Upper lobe of left lung (tissue), 6 donors: ENCODE data around the gene NCAPD2. TPM values are rescaled to one million over a fixed set of nuclear protein-coding genes. Genes with fewer than 3 reads are reported as not detected.
A peak's percentile ranks its signal among the peaks of the same experiment; 100 is the strongest.

Source experiments
- ATAC-seq, 2 donors: fragments of 200-7000 bp; cut with Tn5 transposase; one replicate each; pipeline ENCODE4 v1.9.1; 2022; ENCODE audit warnings: mild to moderate bottlenecking in 2 of 2, moderate library complexity in 2 of 2; ENCODE audit not compliant: low FRiP score in 2 of 2
- DNase-seq, 2 donors: peaks; one replicate each; pipeline ENCODE4 v3.0.0-alpha.2; 2019 to 2020
- H3K27ac ChIP-seq, 4 donors: fragments of 200-600 bp; sonication (generic); one replicate each; pipeline ENCODE4 v1.5.1; 2016 to 2019
- H3K27me3 ChIP-seq, 4 donors: fragments of 200-600 bp; sonication (generic); one replicate each; pipeline ENCODE4 v1.5.1; 2017 to 2019
- H3K36me3 ChIP-seq, 4 donors: fragments of 200-600 bp; sonication (generic); one replicate each; pipeline ENCODE4 v1.5.1; 2016 to 2019
- H3K4me1 ChIP-seq, 4 donors: fragments of 200-600 bp; sonication (generic); one replicate each; pipeline ENCODE4 v1.5.1; 2018 to 2019
- H3K4me3 ChIP-seq, 4 donors: fragments of 200-600 bp; sonication (generic); one replicate each; pipeline ENCODE4 v1.5.1; 2017 to 2019; ENCODE audit warnings: mild to moderate bottlenecking in 2 of 4, moderate library complexity in 1 of 4
- H3K9me3 ChIP-seq, 4 donors: fragments of 200-600 bp; sonication (generic); one replicate each; pipeline ENCODE4 v1.5.1; 2018 to 2019
- EP300 ChIP-seq, 4 donors: sonication (generic); formaldehyde crosslinking; IDR thresholded peaks; one replicate each; pipeline ENCODE4 v1.5.1; 2017; ENCODE audit warnings: antibody characterized with exemption in 4 of 4, control low read depth in 2 of 4
- POLR2A ChIP-seq, 4 donors: fragments of 450-650 bp; IDR thresholded peaks; one replicate each; pipeline ENCODE4 v1.5.1; 2016 to 2017; ENCODE audit warnings: antibody characterized with exemption in 4 of 4, mild to moderate bottlenecking in 2 of 4
- POLR2AphosphoS5 ChIP-seq, 2 donors: sonication (generic); formaldehyde crosslinking; IDR thresholded peaks; one replicate each; pipeline ENCODE4 v1.5.1; 2017; ENCODE audit warnings: antibody characterized with exemption in 2 of 2
- WGBS, 2 donors: methylation state at CpG; one replicate each; pipeline ENCODE4 v1.1.5; 2017 to 2018; 5-methylcytosine and 5-hydroxymethylcytosine counted together
- total RNA-seq, 6 donors: library from RNA; depleted of rRNA in 4 of 6; stranded (reverse); fragments of >200 nt in 4 of 6; gene quantifications; one replicate each; pipeline versions ENCODE4 v1.1.0 to v1.2.1, GENCODE V29; 2016 to 2021
- TF ChIP-seq, protein P1 (sequence below), 6 experiments: fragments of 450-650 bp in 4 of 6; fragments of 200-600 bp in 2 of 6; sonication (generic) in 2 of 6; IDR thresholded peaks; one replicate each; pipeline ENCODE4 v1.5.1; 2016 to 2019; ENCODE audit warnings: antibody characterized with exemption in 6 of 6
- donor health status: DM: no; HTN: no; CAD: no; lungs with moderate emphysema.
- donor health status: DM: no; HTN: yes; CAD: no; lungs with severe emphysema.

The NCAPD2 gene
- total RNA-seq, 6 donors from 2014 or later = 15.4 to 43.0 (median 25.5) TPM

DNA sequence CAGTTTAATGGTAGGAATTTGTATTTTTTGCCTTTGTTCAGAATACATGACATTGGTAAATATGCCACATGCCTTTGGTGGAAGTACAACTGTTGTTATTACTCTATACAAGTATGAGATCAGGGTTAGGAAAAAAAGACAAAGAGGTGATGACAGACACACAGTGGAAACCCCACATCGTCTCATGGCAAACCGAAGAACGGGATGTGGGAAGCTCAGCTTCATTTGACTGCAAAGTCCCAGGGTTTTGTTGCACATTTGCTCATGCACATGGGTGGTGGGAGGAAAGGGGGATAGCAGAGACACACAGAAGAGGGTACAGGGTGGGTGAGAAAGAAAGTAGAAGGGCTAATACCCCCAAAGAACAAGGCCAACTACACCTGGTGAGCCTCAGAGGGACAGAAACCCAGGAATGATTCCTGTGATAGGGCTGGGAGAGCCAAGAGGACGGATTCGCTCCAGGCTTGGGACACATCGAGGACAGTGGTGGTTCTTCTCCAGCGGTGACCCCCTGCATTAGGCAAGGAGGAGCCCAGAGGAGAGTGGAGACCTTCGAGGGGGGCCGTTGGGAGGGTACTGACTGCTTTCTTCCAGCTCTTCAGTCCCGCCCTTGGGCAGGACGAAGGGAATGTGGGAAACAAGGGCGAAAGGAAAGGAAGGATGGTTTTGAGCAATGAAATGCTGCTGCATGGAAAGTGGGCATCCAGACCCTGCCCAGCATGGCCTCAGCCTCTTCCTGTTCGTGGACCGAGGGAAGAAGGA, 31.5 kb upstream of the NCAPD2 start:
- H3K4me1 ChIP-seq = peaks cover 17 to 49% (median 30%) of the 10 kb centered on the region in 4 donors
- no peak overlapping the region for H3K4me3 ChIP-seq
- ATAC-seq (no peak), DNase-seq (no peak)
- TF ChIP-seq POLR2AphosphoS5 (IDR thresholded peaks at IDR 0.05) (no peak), EP300 (IDR thresholded peaks at IDR 0.05) (no peak)
- TF ChIP-seq, protein P1, sequence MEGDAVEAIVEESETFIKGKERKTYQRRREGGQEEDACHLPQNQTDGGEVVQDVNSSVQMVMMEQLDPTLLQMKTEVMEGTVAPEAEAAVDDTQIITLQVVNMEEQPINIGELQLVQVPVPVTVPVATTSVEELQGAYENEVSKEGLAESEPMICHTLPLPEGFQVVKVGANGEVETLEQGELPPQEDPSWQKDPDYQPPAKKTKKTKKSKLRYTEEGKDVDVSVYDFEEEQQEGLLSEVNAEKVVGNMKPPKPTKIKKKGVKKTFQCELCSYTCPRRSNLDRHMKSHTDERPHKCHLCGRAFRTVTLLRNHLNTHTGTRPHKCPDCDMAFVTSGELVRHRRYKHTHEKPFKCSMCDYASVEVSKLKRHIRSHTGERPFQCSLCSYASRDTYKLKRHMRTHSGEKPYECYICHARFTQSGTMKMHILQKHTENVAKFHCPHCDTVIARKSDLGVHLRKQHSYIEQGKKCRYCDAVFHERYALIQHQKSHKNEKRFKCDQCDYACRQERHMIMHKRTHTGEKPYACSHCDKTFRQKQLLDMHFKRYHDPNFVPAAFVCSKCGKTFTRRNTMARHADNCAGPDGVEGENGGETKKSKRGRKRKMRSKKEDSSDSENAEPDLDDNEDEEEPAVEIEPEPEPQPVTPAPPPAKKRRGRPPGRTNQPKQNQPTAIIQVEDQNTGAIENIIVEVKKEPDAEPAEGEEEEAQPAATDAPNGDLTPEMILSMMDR (IDR thresholded peaks at IDR 0.05) = no peak
- peaks cover 18 to 87% (median 63%) of the 10 kb centered on the region in 4 donors for H3K36me3 ChIP-seq
- H3K27me3 ChIP-seq = no peaks in the 10 kb centered on the region
- H3K9me3 ChIP-seq = no peaks in the 10 kb centered on the region
- WGBS, 2 donors = 75 to 84% methylated on average over 12 to 13 of the region's 14 CpGs
- H3K27ac ChIP-seq = peak overlapping the region; percentile 45 to 79 (median 74)

DNA sequence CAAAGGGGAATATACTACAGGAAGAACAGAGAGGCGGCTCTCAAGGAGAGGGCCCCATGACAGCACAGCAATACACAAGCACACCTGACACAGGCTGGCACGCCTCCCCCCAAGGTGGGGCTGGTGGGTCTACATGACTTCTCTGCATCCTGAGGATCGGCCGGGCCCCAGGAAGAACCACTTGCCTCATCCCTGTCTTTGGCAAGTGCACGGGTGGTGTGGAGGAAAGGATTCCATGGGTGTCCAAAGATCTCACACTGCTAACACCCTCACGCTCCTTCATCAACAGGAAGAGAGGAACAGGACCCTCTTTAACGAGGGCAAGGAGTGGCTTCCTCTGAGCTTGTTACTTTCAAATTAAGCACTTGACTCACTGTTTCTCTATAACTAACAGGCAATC, 30.7 kb upstream of the NCAPD2 start:
- H3K4me3 ChIP-seq = no peak overlapping the region
- H3K9me3 ChIP-seq = no peaks in the 10 kb centered on the region
- peak overlapping the region; percentile 45 to 79 (median 74) for H3K27ac ChIP-seq
- WGBS, 2 donors = 49 to 60% methylated on average over 4 to 7 of the region's 7 CpGs
- TF ChIP-seq POLR2AphosphoS5 (IDR thresholded peaks at IDR 0.05) = no peak
- TF ChIP-seq, protein P1 (IDR thresholded peaks at IDR 0.05) = no peak
- TF ChIP-seq POLR2A (IDR thresholded peaks at IDR 0.05) = no peak
- TF ChIP-seq EP300 (IDR thresholded peaks at IDR 0.05) = no peak
- DNase-seq (no peak), ATAC-seq (no peak)
- peaks cover 15 to 79% (median 56%) of the 10 kb centered on the region in 4 donors for H3K36me3 ChIP-seq
- H3K27me3 ChIP-seq = no peaks in the 10 kb centered on the region
- H3K4me1 ChIP-seq = peaks cover 17 to 56% (median 30%) of the 10 kb centered on the region in 4 donors

DNA sequence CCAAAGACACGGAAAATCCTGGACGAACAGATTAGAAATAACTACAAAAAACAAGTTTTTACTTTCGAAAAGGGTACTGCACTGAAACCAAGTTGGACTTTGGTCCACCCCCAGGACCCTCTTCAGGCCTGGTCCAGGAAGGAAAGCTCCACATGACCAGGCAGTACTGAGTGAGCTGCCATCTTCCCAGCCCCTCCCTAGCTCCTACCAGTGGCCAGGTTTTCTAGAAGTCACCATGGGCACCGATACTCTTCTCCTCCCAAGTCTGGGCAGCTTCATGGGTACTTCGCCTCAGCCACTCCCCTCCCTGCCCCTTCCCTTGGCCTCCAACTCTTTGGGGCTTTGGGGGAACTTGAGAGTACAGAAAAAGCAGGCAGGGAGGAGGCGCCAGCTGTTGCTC, 30.0 kb upstream of the NCAPD2 start:
- Histone ChIP-seq H3K36me3 (peaks cover 9 to 73% (median 51%) of the 10 kb centered on the region in 4 donors), H3K4me1 (peaks cover 17 to 61% (median 33%) of the 10 kb centered on the region in 4 donors), H3K27ac (peak overlapping the region in 3 of 4 donors; percentile 6 to 79 (median 72)), H3K27me3 (no peaks in the 10 kb centered on the region), H3K9me3 (no peaks in the 10 kb centered on the region), H3K4me3 (no peak overlapping the region)
- TF ChIP-seq POLR2AphosphoS5 (IDR thresholded peaks at IDR 0.05) (no peak), POLR2A (IDR thresholded peaks at IDR 0.05) (no peak), EP300 (IDR thresholded peaks at IDR 0.05) (no peak)
- TF ChIP-seq, protein P1 (IDR thresholded peaks at IDR 0.05) = no peak
- DNase-seq = no peak
- ATAC-seq = no peak
- WGBS, 2 donors = 82 to 91% methylated on average over 6 of the region's 6 CpGs

DNA sequence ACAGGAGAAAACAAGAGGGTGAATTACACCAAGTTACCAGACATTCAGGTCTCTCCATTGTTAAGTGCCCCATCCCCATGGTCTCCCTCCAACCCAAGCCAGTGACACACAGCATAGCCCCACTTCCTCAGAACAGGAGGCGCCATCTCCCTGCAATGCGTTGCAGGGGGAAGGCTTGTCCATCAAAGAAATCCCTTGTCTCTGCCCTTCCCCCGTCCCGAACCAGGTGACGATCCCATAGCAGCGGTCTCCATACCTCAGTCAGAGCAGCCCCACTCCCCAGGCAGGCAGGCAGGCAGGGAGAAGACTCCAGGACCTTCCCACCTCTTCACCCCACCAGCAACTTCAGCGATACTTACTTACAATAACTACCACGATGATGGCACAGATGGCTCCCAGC, 29.4 kb upstream of the NCAPD2 start:
- H3K36me3 ChIP-seq = peaks cover 6 to 66% (median 45%) of the 10 kb centered on the region in 4 donors
- TF ChIP-seq POLR2A (IDR thresholded peaks at IDR 0.05) (no peak), POLR2AphosphoS5 (IDR thresholded peaks at IDR 0.05) (no peak), EP300 (IDR thresholded peaks at IDR 0.05) (no peak)
- TF ChIP-seq, protein P1 (IDR thresholded peaks at IDR 0.05) = no peak
- WGBS, 2 donors = 90 to 97% methylated on average over 8 of the region's 8 CpGs
- no peak overlapping the region for H3K4me3 ChIP-seq
- H3K9me3 ChIP-seq = no peaks in the 10 kb centered on the region
- no peak for DNase-seq
- H3K4me1 ChIP-seq = peaks cover 24 to 68% (median 40%) of the 10 kb centered on the region in 4 donors
- no peaks in the 10 kb centered on the region for H3K27me3 ChIP-seq
- no peak for ATAC-seq
- H3K27ac ChIP-seq = peak overlapping the region in 2 of 4 donors; percentile 6 to 72
